Stimulated activated CD4-positive, alpha-beta T cell treated with anti-CD3 and anti-CD28 coated beads, TNF-alpha, amount 100 ng/mL, for 48 hours (primary cell): Measurements from ENCODE around the gene ZBTB8B.
"Not testable (repeated sequence)": the region's sequence is repeated elsewhere in the genome, so short reads cannot be mapped to it uniquely, and the experiment has no call there.

Experiments
- DNase-seq, 3 donors: peaks; one replicate each; pipeline ENCODE4 v3.0.0-alpha.2; 2020; ENCODE audit warnings: low read depth in 3 of 3

The ZBTB8B gene

DNA sequence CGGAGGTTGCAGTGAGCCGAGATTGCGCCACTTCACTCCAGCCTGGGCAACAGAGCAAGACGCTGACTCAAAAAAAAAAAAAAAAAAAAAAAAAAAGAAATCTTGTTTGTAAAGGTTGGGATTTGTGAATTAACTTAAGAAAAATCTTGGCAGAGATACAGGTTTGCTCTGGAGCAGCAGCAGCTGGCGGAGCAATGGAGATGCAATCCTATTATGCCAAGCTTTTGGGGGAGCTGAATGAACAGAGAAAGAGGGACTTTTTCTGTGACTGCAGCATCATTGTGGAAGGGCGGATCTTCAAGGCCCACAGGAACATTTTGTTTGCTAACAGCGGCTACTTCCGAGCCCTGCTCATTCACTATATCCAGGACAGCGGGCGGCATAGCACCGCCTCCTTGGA lies 5.6 kb downstream of the ZBTB8B start:
- no peak for DNase-seq

DNA sequence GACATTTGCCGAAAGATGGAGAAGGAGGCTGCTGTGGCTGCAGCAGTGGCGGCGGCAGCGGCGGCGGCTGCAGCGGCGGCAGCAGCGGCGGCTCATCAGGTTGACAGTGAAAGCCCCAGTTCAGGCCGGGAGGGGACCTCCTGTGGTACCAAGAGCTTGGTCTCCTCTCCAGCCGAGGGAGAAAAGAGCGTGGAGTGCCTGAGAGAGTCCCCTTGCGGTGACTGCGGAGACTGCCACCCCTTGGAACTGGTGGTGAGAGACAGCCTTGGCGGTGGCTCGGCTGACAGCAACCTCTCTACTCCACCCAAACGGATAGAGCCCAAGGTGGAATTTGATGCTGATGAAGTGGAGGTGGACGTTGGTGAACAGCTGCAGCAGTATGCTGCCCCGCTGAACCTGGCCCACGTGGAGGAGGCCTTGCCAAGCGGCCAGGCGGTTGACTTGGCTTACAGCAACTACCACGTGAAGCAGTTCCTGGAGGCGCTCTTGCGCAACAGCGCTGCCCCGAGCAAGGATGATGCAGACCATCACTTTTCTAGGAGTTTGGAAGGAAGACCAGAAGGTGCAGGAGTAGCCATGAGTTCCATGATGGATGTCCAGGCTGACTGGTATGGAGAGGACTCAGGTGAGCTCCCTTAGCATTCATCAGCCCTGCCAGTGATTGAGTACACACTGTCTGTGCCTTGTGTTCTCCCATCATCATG lies 6.3 kb downstream of the ZBTB8B start:
- no peak for DNase-seq

DNA sequence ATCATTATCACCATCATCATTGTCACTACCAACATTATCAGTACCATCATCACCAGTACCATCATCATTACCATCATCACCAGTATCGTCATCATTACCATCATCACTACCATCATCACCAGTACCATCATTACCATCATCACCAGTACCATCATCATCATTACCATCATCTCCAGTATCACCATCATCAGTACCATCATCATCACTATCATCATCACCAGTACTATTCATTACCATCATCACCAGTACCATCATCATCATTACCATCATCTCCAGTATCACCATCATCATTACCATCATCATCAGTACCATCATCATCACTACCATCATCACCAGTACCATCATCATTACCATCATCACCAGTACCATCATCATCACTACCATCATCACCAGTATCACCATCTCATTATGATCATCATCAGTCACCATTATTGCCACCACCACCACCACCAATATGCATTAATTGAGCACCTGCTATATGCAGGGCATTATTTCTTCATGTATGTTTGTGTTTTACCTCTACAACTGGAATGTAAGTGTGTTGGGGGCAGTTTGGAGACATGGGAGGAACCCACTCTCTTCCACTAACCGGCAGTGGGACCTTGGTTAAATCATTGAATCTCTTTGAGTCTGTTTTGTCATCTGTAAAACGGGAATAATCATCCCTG lies 7.0 kb downstream of the ZBTB8B start:
- DNase-seq: no peak

DNA sequence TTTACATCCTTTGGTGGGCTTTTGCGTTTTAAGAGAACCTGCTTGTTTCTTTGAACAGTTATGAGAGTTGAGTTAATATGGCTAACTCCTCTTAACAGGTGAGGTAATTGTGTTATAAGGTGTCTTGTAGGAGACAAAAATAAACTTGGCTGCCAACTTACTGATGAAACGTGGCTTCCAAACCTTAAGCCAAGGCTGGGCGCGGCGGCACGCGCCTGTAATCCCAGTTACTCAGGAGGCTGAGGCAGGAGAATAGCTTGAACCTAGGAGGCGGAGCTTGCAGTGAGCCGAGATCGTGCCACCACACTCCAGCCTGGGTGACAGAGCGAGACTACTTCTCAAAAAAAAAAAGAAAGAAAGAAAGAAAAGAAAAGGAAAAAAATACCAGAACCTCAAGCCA lies 8.1 kb downstream of the ZBTB8B start:
- DNase-seq: not testable (repeated sequence)

DNA sequence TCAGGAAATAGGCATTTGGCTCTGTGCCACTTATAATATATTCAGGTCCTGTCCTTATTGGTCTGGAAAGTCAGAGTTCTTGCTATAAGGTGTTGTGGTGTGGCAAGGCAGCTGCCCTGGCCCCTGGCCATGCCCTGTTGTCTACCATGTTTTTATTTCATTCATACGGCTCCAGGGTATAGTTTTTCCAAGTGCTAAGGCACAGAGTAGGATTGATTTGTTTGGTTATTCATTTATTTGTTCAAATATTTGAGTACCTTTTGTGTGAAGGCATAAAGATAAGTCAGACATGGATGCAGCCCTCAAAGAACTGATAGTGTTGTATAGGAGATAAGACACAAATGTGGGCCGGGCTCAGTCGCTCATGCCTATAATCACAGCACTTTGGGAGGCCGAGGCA lies 10.1 kb downstream of the ZBTB8B start:
- DNase-seq: no peak

DNA sequence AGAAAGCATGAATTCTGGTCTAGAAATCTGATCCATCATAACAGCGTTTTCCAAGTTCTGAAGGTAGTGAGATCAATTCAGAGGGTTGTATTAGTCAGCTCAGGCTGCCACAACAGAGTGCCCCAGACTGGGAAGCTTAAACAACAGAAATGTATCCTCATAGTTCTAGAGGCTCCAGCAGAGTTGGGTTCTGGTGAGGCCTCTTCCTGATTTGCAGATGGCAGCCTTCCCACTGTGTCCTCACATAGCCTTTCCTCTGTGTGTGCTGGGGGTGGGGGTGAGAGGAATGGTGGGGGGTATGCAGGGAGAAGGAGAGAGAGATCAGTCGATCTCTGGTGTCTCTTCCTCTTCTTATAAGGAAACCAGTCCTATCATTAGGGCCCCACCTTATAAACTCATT lies 15.1 kb downstream of the ZBTB8B start:
- no peak for DNase-seq

DNA sequence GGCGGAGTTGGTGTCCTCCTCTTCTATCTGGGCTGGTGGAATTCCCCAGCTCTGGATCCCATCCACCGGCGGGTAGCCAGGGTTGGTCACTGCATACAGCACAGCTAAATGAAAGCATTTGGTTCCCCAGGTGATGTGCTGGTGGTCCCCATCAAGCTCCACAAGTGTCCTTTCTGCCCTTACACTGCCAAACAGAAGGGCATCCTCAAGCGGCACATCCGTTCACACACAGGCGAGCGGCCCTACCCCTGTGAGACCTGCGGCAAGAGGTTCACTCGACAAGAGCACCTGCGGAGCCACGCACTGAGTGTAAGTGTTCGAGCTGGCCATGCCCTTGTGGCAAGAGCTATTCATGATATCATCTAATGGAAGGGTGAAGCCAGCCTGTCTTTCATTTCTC lies 15.9 kb downstream of the ZBTB8B start:
- DNase-seq: no peak

DNA sequence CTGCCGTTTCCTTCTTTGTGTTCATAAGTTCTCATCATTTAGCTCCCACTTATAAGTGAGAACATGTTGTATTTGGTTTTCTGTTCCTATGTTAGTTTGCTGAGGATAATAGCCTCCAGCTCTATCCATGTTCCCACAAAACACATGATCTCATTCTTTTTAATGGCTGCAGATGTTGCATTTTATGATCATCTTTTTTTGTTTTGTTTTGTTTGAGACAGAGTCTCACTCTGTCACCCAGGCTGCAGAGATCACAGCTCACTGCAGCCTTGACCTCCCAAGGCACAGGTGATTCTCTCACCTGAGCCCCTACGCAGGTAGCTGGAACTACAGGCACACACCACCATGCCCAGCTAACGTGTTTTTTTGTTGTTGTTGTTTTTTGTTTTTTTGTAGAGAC lies 16.9 kb downstream of the ZBTB8B start:
- DNase-seq: not testable (repeated sequence)

DNA sequence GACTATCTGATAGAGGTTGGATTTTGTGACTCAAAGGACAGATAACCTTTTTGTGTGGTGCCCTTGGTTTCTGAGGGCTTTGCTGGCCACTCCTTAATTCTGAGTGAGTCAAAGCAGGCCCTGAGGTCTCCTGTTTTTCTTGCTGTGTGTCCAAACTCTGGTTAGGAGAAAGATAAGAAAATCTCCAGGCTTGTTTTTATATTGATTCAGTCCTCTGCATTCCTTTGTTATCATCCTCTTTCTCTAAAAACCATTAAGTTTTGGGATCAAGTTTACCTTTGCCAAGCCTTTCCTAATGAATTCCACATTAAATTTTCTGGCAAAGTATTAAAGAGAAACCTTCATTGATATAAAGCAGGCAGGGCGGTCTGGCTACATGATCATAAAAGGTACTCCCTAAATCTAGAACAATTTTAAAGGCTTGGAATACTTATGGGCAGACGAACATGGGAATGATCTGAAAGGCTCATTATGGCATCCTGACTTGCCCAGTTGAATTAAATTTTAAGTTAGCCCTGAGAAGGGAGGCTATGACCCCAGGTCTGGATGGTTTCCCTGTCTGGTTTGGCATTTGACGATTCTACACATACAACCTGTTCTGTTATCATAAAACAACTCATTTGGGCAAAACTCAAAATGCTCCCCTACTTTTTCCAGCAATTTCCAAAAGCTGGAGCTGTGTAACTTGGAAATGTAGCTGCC lies 20.8 kb downstream of the ZBTB8B start:
- DNase-seq: no peak

DNA sequence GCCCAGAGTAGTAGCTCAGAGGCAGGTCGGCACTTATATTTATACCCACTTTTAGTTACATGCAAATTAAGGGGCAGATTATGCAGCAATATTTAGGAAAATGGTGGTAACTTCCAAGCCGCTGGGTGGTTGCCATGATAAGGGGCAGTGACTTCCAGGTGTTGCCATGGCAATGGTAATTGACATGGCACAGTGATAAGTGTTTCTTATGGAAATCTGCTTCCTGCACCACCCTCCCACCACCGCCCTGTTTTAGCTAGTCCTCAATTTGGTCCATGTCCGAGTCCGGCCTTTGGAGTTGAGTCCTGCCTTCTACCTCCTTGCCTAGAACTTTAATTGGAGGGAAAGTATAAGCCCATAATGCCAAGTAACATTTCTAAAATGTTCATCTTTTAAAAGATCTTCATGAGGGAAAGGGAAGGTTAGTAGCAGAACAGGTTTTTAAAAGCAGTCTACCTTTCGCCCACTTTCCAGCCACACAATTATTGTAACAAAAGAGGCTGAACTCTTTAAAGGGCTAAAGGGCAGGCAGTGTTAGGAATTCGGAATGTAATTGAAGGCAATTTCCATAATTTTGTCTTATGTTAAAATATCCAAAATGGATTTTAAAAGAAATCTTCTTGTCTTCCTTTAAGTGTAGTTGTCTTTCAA lies 21.7 kb downstream of the ZBTB8B start:
- DNase-seq: no peak

DNA sequence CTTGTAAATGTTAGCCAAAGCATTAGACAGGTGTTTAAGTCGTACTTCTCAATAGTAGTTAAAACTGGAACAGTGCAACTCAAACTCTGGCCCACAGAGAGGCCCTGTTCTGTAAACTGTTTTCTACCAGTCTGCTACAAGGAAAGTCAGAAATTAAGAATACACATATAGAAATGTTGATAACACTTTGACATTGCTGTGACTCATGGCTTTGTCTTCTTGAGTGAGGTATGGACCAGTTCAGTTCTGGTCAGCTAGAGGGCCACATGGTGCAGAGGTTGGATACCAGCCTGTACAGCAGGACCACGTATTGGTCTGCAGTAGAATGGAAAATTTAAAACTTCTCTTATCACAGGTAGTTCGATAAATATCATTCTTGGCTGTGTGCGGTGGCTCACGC lies 22.3 kb downstream of the ZBTB8B start:
- no peak for DNase-seq

DNA sequence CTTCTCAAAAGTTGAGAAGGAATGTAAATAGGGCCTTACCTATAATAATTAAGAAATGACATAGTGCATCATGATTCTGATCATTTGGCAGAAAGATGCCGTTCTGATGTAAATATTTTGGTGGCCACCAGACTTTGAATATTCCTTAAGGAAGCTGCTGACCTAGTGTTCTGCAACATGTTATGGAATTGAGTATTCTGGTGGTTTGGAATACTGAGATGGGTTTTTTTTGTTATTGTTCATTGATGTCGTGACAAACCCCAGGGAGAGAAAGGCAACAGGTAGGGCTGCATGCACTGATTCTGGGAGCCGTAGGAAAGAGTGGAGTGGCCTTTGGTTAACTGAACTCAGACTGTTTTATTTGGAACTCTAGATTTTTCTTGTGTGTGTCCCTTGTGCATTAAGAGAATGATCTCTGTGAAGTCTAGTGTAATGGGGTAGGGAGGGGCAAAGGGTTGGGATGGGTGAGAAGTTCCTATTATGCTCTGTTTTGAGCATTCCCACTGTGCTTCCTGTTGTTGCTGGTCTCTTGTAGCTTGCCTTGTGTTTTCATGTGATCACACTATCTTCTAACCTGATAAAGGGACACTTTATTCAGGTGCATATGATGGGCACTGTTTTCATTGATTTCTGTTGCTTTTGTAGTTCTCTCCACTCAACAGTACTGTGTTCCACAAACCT lies 25.0 kb downstream of the ZBTB8B start:
- no peak for DNase-seq

DNA sequence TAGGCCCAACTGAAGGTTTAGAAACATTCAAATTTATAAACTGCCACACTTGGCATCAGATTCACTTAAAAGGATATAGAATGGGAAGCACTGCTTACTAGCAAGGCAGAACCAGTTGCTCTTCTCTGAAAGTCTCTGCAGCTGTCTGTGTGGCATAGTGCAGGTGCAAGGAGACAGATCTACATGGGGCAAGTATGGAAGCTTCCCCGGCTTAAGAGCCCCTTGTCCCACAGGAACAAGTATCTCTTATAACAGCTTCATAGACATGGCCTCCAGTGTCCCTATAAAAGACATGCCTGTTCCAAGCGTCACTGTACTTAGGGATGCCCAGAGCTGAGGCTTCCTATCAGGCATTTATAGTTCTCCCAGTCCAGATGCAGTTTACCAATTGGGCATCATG lies 26.5 kb downstream of the ZBTB8B start:
- DNase-seq: no peak

DNA sequence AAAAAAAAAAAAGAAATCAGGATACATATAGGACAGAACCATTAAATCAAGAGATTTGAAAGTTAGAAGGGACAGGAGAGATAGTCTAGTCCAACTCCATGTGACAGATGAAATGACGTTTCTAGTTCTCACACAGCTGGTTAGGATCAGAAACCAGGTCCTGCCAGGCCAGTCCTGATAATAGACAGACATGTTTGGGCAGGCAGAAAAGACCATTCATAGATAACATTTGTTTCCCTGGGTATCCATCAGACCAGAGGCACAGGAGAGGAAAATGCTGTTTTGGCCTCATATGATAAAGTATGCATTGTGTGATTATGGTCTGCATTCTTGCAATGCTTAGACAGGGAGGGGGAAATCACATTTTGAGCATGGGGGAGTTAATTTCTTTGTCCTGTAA lies 29.3 kb downstream of the ZBTB8B start:
- no peak for DNase-seq

DNA sequence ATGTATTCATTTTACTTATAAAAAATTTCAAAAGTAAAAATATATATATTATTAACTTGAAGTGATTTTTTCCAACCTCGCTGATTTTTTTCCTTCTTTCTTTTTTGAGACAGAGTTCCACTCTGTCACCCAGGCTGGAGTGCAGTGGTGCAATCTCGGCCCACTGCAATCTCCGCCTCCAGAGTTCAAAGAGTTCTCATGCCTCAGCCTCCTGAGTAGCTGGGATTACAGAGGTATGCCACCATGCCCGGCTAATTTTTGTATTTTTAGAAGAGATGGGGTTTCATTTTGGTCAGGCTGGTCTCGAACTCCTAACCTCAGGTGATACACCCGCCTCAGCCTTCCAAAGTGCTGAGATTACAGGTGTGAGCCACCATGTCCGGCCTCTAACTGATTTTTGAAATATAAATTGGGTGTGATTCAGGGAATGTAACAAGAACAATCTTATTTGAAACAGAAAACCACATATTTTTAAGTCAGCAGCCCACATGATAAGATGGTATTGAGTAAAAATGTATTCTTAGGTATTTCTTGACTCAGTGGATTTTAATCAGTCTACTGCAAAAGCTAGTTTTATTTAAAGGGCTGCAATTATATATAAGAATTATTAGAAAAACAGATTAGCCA lies 30.0 kb downstream of the ZBTB8B start:
- no peak for DNase-seq

DNA sequence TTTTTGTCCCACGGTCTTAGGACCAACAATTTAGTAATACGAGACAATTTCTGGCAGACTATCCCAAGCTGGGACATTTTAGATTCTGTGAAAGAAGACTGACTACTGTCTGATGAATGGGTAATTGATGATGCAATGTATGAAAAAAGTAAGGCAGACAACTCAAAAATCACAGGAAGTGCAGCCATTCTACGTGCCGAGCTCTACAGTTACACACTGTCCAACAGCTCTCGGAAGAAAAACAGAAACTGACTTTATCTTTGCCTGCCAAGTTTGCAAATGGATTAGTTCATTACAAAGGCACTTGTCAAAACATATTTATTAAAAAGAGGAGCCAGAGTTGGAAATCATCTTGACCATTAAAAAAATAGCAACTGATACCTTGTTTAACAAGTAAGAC lies 31.3 kb downstream of the ZBTB8B start:
- no peak for DNase-seq

DNA sequence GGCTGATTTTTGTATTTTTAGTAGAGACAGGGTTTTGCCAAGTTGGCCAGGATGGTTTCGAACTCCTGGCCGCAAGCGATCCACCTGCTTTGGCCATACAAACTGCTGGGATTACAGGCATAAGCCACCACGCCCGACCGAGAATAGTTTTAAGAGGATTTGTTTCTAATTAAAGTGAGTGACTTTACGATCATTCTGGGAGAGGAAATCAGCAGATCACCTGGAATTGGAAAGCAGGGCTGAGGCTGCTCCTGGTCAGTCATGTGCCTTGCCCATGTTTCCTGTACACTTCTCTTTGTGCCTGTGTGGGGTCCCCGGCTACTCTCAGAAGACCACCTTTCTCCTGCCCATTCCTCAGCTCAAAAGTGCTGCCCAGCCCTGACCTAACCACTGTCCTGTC lies 33.9 kb downstream of the ZBTB8B start:
- no peak for DNase-seq

DNA sequence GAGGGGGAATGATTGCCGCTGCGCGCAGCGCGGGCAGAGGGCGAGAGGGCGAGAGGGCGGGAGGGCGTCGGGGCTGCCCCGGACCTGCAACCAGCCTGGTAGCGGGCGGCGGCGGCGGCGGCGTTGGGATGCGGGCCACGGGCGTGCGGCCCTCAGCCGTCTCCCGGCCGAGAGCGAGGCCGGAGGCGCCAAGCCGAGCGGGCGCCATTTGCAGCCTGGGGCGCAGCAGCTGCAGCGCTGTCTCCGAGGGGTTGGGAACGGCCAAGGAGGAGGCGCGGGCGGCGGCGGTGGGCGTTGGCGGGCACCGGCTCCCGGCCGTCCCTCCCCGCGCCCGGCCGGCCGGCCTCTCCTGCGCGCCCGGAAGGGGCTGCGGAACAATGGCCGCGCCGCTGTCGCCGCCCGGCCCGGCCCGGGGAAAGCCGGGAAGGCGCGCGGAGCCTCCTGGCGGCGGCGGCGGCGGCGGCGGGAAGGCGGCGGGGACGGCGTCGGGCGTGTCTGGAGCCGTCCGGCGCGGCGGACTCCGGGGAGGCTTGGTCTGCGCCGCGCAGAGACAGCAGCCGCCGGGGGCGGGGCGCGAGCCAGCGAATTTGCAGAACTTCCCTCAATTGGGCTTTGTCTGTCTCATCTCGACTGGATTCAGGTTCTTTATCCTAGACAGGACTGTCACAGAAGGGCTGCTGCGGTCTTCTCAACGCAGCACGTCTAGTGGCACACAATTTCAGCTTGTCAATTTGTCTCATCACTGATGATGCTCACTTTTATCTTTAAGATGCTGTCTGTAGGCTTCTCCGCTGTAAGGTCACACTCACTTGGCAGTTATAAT lies 35.7 kb downstream of the ZBTB8B start:
- DNase-seq: peak in 1 of 3 donors; percentile 31

DNA sequence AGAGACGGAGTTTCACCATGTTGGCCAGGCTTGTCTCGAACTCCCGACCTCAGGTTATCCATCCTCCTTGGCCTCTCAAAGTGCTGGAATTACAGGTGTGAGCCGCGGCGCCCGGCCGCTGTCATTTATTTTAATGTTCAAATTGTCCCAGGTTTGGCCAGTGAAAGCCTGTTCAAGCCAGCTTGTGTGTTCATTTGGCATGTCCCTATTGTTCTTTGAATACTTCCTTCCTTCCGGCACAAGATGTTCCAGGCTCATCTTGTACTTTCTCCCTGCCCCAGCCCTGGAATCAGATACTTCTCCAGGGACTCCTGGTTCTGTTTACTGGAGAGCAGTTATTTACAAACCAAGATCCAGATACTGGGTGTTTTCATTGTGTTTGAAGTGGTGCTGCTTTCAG lies 37.0 kb downstream of the ZBTB8B start:
- DNase-seq: no peak

DNA sequence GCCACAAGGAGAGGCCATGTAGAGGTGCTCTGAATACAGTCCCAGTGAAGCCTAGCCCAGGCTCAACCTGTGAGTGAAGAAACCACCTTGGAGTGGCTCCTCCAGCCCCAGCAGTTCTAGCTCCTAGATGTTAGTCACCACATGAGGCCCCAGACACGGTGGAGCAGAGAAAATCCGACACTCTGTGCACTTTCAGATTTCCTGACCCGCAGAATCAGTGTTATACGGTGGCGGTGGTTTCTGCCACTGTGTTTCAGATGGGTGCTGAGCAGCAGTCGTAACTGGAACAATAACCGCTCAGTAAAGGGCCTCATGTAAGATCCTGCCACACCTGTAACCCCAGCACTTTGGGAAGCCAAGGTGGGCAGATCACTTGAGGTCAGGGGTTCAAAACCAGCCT lies 38.3 kb downstream of the ZBTB8B start:
- no peak for DNase-seq

DNA sequence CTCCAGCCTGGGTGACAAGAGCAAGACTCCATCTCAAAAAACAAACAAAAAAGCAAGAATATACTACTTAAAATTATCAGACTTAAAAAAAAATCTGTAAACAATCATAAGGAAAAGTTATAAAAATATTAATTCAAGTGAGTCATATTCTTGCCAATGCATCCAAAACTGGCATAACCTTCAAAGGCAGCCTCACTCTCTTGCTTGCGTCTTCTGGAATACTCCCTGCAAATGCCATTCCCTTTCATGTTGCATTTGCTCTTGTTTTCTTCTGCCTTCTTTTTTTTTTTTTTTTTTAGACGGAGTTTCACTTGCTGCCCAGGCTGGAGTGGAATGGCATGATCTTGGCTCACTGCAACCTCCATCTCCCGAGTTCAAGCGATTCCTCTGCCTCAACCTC lies 42.1 kb downstream of the ZBTB8B start:
- no peak for DNase-seq
